Stimulated activated CD8-positive, alpha-beta memory T cell treated with anti-CD3 and anti-CD28 coated beads, Interleukin-7, amount 100 ng/mL, for 24 hours (primary cell): ENCODE data around the gene ELMO3.

Source experiments
- DNase-seq: peaks from one replicate; pipeline ENCODE4 v3.0.0-alpha.2; 2020; ENCODE audit warnings: low read depth

Gene ELMO3

DNA sequence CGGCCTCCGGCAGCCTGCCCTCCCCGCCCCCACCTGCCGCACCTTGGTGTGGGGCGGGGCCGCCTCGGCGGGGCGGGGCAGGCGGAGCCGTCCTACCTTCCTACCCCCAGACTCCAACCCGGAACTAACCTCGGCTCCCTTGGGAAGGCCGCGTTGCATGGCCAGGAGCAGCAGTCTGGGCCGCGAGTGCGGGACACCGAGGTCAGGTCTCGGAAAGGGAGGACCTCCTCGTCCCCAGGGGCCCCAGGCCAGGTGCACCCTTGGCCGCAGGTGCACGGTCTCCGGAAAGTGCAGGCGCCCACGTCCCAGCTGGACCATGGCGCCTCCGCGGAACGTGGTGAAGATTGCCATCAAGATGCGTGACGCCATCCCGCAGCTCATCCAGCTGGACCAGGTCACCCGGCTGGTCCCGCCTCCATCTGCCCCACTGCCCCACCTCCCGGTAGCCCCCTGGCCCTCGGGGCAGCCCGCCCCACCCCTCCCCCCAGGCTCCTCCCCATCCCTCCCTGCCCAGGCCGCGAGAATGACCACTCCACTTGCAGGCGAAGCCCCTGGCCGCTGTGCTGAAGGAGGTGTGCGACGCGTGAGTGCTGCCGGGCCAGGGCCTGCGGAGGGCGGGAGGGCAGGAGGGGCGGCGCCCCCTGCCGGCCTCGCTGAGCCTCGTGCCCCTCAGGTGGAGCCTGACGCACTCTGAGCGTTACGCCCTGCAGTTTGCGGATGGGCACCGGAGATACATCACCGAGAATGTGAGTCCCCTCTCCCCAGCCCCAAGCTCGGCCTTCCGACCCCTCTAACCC, at the start of gene ELMO3:
TSS of gene ELMO3 (plus strand) at position 121 of the 797 bp plus-strand sequence. CDS start at position 317, 196 bp downstream.
- DNase-seq: no peak

- DNase-seq: no peak
Measured at GRCh38 chr16:67149276-67150046, 49.5 kb upstream of the ELMO3 start.

DNA sequence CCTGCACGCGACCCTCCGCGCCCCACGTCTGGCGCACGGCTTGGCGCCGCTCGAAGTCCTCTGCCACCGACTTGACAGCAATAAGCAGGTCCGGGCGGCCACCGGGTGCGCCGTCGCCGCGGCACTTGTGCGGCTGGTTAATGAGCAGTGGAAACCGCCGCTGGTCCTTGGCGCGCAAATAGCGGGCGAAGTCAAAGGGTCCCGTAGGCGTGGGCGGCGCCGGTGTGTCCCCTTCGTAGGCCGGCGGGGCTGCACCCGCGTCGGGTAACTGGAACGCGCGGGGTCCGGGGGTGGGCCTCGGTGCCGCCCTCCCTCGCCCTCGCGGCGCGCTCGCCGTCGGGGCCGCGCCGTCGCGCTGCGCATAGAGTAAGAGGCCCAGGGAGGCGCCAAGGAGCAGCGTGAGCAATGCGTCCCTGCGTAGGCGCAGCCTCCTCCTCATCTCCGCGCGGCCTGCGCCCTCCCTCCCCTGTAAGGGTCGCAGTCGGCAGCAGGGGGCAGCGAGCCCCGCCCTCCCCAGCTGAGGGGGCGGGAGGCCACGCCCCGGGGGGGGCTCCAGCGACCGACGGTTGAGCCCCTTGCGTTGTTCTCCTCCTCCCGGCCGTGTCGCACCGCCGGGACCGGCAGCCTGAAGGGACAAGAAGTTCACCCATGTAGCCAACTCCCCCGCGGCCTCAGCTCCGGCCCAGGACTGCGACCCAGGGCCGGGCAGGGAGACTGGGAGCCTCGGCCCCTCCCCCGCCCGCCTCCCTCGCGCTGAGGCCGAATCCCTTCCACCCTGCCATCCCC, 48.7 kb upstream of the ELMO3 start:
- DNase-seq: no peak

DNA sequence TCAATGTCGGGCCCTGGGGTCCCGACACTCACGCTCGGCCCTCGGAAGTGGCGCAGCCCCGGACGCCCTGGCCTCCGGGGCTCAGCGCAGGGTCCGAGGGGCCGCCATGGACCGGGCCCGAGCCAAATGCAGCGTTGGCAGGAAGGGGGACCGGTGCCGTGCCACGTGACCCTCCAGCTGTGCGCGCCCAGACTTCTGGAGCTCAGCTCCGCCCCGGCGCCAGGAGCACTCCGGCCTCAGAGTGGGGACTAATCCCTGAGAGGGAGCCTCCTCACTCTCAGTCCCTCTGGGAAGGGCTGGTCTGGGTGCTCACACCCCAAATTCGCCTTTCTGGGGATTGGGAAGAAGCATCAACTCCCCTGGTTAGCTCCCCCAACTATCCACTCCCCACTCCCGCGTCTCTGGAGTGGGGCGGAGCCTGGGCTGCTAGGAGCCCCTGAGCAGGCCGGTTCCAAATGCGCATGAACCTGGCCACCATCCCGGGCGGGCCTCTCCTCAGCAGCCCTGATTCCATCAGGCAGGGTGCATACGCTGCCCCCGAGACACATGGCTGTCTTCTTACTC, 48.0 kb upstream of the ELMO3 start, which contains the start of gene B3GNT9:
TSS of gene B3GNT9 (minus strand) at position 166 of the 564 bp plus-strand sequence. CDS start 513 bp downstream, outside the sequence.
- DNase-seq: no peak

- no peak for DNase-seq
Measured at GRCh38 chr16:67151431-67152097, 47.4 kb upstream of the ELMO3 start.

- no peak for DNase-seq
Measured at GRCh38 chr16:67154578-67155294, 44.2 kb upstream of the ELMO3 start.

GRCh38 chr16:67155295-67156142, 43.4 kb upstream of the ELMO3 start:
- peak; percentile 55 for DNase-seq

- no peak for DNase-seq
Measured at GRCh38 chr16:67156143-67156844, 42.6 kb upstream of the ELMO3 start.

- no peak for DNase-seq
Measured at GRCh38 chr16:67157106-67157748, 41.7 kb upstream of the ELMO3 start.

GRCh38 chr16:67157892-67158635, 40.9 kb upstream of the ELMO3 start:
- no peak for DNase-seq

- peak; percentile 51 for DNase-seq
Measured at GRCh38 chr16:67158637-67159600, 40.0 kb upstream of the ELMO3 start.

GRCh38 chr16:67161595-67162058, 37.3 kb upstream of the ELMO3 start:
- no peak for DNase-seq

DNA sequence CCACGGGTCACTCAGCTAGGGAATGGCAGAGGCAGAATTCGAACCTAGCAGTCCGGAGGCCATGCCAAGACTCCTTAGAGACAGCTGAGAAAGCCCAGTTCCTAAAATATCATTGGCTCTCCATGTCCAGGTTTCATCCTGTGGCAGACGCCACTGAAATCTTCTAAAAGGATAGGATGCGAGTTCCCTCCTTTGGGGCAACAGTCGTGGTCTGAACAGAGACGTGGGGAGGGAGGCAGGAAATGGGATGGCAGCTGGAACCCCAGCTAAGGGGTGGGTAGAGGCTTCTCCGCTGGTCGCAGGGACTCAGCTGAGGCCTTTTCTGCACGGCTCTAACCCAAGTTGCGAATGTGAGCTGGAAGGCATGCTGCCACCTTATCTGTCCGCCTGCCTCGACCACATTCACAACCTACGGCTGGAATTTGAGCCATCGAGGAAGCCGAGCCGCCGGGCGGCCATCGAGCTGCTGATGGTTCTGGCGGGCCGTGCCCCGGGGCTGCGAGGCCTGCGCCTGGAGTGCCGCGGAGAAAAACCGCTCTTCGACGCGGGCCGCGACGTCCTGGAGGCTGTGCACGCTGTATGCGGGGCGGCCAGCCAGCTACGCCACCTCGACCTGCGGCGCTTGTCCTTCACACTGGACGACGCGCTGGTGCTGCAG, 36.3 kb upstream of the ELMO3 start:
- no peak for DNase-seq

DNA sequence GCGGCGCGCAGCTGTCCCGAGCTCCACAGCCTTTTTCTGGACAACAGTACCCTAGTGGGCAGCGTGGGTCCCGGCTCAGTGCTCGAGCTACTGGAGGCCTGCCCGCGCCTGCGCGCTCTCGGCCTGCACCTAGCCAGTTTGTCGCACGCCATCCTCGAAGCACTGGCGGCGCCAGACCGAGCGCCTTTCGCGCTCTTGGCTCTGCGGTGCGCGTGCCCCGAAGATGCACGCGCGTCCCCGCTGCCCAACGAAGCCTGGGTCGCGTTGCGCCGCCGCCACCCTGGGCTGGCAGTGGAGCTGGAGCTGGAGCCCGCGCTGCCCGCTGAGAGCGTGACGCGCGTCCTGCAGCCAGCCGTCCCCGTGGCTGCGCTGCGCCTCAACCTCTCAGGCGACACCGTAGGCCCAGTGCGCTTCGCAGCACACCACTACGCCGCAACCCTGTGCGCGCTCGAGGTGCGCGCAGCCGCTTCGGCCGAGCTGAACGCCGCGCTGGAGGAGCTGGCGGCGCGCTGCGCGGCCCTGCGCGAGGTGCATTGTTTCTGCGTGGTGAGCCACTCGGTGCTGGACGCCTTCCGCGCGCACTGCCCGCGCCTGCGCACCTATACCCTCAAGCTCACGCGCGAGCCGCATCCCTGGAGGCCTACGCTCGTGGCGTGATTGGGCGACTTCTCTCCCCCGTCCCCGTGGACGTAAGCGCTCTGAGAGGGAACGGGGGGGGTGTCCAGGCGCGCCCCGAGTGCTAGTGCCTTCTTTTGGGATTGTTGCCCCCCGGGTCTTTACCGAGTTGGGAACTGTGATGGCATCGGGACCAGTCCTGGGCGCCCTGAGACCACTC, 35.5 kb upstream of the ELMO3 start:
- no peak for DNase-seq

DNA sequence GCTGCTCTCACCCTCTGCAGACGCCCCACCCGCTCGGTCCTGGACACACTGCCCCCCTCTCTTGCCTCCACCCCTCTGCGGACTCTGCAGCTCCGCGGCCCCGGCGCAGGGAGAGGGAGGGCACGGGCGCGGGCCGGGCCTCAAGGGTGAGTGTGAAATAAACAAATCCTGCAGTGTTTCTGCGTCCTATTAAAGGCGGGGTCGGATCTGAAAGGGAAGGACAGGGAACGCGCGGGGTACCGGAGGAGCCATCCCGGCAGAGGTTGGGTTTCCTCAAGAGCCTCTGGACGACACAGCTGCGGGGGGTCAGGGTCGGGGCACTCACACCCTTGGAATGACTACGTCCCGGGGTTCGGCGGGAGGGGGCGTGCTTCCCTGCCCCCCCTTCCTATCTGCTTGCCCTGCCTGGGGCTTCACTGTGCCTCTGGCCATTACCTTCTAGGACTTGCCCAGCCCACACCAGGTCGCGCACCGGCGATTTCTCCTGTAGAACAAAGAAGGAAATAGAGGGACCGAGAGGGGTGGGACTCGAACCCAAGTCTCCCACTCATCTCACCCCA, 34.9 kb upstream of the ELMO3 start:
- DNase-seq: no peak
